Mucosa of descending colon (tissue), 3 donors: ENCODE results near the gene SLC35E4. TPM values are rescaled to one million over a fixed set of nuclear protein-coding genes. Genes with fewer than 3 reads are reported as not detected.
"Not testable (repeated sequence)": the region's sequence is repeated elsewhere in the genome, so short reads cannot be mapped to it uniquely, and the experiment has no call there.

Experiments
- ATAC-seq: fragments of 200-7000 bp; cut with Tn5 transposase; one replicate; pipeline ENCODE4 v1.9.1; 2020; ENCODE audit warnings: mild to moderate bottlenecking, moderate library complexity
- DNase-seq, 3 donors: peaks; one replicate each; pipeline ENCODE4 v3.0.0-alpha.2; 2020
- H3K36me3 ChIP-seq: fragments of 200-600 bp; one replicate; pipeline ENCODE4 v1.8.0; 2021; ENCODE audit warnings: low read depth, mild to moderate bottlenecking
- H3K4me1 ChIP-seq: fragments of 200-600 bp; one replicate; pipeline ENCODE4 v1.8.0; 2021; ENCODE audit warnings: low read depth, mild to moderate bottlenecking
- H3K4me3 ChIP-seq: fragments of 200-600 bp; one replicate; pipeline ENCODE4 v1.8.0; 2021; ENCODE audit warnings: mild to moderate bottlenecking
- H3K9me3 ChIP-seq: fragments of 200-600 bp; one replicate; pipeline ENCODE4 v1.8.0; 2021; ENCODE audit warnings: mild to moderate bottlenecking
- CTCF ChIP-seq: fragments of 200-600 bp; IDR thresholded peaks from one replicate; pipeline ENCODE4 v1.8.0; 2022; ENCODE audit warnings: antibody characterized with exemption, mild to moderate bottlenecking
- intact Hi-C, 2 donors: fragments of 100-400 bp; cut with DNase I in 1 of 2; cut with micrococcal nuclease in 1 of 2; formaldehyde crosslinking; loops; one replicate each; pipeline versions ENCODE4 v1.11.0 to v1.11.1; 2022; cut with DNase I, micrococcal nuclease
- total RNA-seq, 3 donors: library from RNA; stranded (reverse); fragmentation: NEBNext Ultra II Directional in 2 of 3; extraction: Animal tissue kit (Norgen Biotek cat#: 25700) in 2 of 3; gene quantifications; one replicate each; pipeline versions ENCODE4 v1.2.1 to v1.2.4, GENCODE V29; 2021 to 2023
- donor health status: DM: no; HTN: no; CAD: no; lungs with moderate emphysema.
- donor health status: DM: no; HTN: no; CAD: no.
- donor health status: DM: no; HTN: yes; CAD: no.

SLC35E4 gene
- total RNA-seq, 3 donors from 2014 or later = 5.0 to 8.5 (median 7.6) TPM

GRCh38 chr22:30674482-30674881, 38.9 kb downstream of the SLC35E4 start:
- H3K4me1 ChIP-seq = no peaks in the 10 kb centered on the region
- no peak overlapping the region for H3K4me3 ChIP-seq
- ATAC-seq = no peak
- no peaks in the 10 kb centered on the region for H3K9me3 ChIP-seq
- intact Hi-C loops = no loop called here
- no peaks in the 10 kb centered on the region for H3K36me3 ChIP-seq
- no peak for DNase-seq
- no peak for TF ChIP-seq CTCF

- H3K4me3 ChIP-seq = no peak overlapping the region
- no peak for TF ChIP-seq CTCF
- ATAC-seq (no peak), DNase-seq (no peak)
- H3K9me3 ChIP-seq = no peaks in the 10 kb centered on the region
- intact Hi-C loops = no loop called here
- no peaks in the 10 kb centered on the region for H3K36me3 ChIP-seq
- peaks cover 7% of the 10 kb centered on the region for H3K4me1 ChIP-seq
Measured at GRCh38 chr22:30675436-30675835, 39.9 kb downstream of the SLC35E4 start.

GRCh38 chr22:30676565-30676964, 41.0 kb downstream of the SLC35E4 start:
- H3K4me1 ChIP-seq = peaks cover 14% of the 10 kb centered on the region
- H3K4me3 ChIP-seq, intact Hi-C loops, ATAC-seq, H3K9me3 ChIP-seq, DNase-seq, H3K36me3 ChIP-seq: not testable (repeated sequence)

- H3K4me3 ChIP-seq, H3K36me3 ChIP-seq, intact Hi-C loops, H3K9me3 ChIP-seq: not testable (repeated sequence)
- ATAC-seq (peak; percentile 98), DNase-seq (peak; percentile 58 to 72 (median 63))
- H3K4me1 ChIP-seq = peaks cover 14% of the 10 kb centered on the region
Measured at GRCh38 chr22:30679895-30680690, 44.5 kb downstream of the SLC35E4 start.

GRCh38 chr22:30680991-30681770, 45.6 kb downstream of the SLC35E4 start:
- no peaks in the 10 kb centered on the region for H3K36me3 ChIP-seq
- peaks cover 16% of the 10 kb centered on the region for H3K4me1 ChIP-seq
- intact Hi-C loops = no loop called here
- ATAC-seq = no peak
- DNase-seq = no peak
- no peaks in the 10 kb centered on the region for H3K9me3 ChIP-seq
- no peak for TF ChIP-seq CTCF
- H3K4me3 ChIP-seq = no peak overlapping the region

- Histone ChIP-seq H3K4me1 (peaks cover 16% of the 10 kb centered on the region), H3K36me3 (no peaks in the 10 kb centered on the region), H3K9me3 (no peaks in the 10 kb centered on the region), H3K4me3 (no peak overlapping the region)
- ATAC-seq (no peak), DNase-seq (no peak)
- intact Hi-C loops = no loop called here
- TF ChIP-seq CTCF = no peak
Measured at GRCh38 chr22:30681831-30682230, 46.2 kb downstream of the SLC35E4 start.
